Panc1 (cell line): Measurements from ENCODE around the gene DUSP3. TPM values are rescaled to one million over a fixed set of nuclear protein-coding genes. Genes with fewer than 3 reads are reported as not detected.

Experiments used
- ATAC-seq: fragments of 200-7000 bp; cut with Tn5 transposase; 2 replicates; pipeline ENCODE4 v1.9.1; 2020; ENCODE audit warnings: mild to moderate bottlenecking, moderate library complexity
- BruUV-seq: library from RNA; stranded (reverse); fragments of 400-500 nt; replicated peaks from 2 replicates; lab custom pipeline; 2021; lab: Mats Ljungman, UMichigan
- CTCF ChIA-PET: fragments of 300-600 bp; sonication (Branson Sonifier 250); formaldehyde crosslinking; loops from one replicate; lab custom pipeline; 2022; ENCODE audit warnings: antibody characterized with exemption; lab: Charles Lee
- POLR2A ChIA-PET: fragments of 300-600 bp; sonication (Branson Sonifier 250); formaldehyde crosslinking; loops from one replicate; lab custom pipeline; 2022; ENCODE audit warnings: antibody characterized with exemption; lab: Charles Lee
- DNase-seq: peaks from one replicate; pipeline ENCODE4 v3.0.0-alpha.2; 2010; ENCODE audit warnings: low read depth, low spot score
- H3K27ac ChIP-seq: 2 replicates; pipeline ENCODE4 v1.5.1; 2011; ENCODE audit warnings: mild to moderate bottlenecking, low read length, inconsistent platforms
- H3K27me3 ChIP-seq: fragments of 200-500 bp; sonication (Bioruptor generic); 2 replicates; pipeline ENCODE4 v1.6.0; 2014; ENCODE audit warnings: low read length, inconsistent platforms; ENCODE audit not compliant: control insufficient read depth, insufficient read depth
- H3K36me3 ChIP-seq: fragments of 200-500 bp; sonication (Bioruptor generic); 2 replicates; pipeline ENCODE4 v1.5.1; 2014; ENCODE audit warnings: inconsistent platforms, mild to moderate bottlenecking, low read length, moderate library complexity; ENCODE audit not compliant: control insufficient read depth, insufficient read depth
- H3K4me1 ChIP-seq: 2 replicates; pipeline ENCODE4 v1.5.1; 2011; ENCODE audit warnings: inconsistent platforms, mild to moderate bottlenecking, low read length, moderate library complexity; ENCODE audit not compliant: control insufficient read depth, insufficient read depth
- H3K4me3 ChIP-seq, 2 experiments: 2 replicates each; pipeline ENCODE4 v1.5.1; 2011 to 2012; ENCODE audit warnings: low read depth in 2 of 2, low read length in 2 of 2, mild to moderate bottlenecking in 2 of 2, inconsistent platforms in 1 of 2, moderate library complexity in 1 of 2
- H3K9me3 ChIP-seq: fragments of 200-500 bp; sonication (Bioruptor generic); 2 replicates; pipeline ENCODE4 v1.5.1; 2014; ENCODE audit warnings: low read depth, mild to moderate bottlenecking, inconsistent platforms, low read length, moderate library complexity; ENCODE audit not compliant: control insufficient read depth, insufficient read depth
- CTCF ChIP-seq: fragments of 450-650 bp; IDR thresholded peaks from 2 replicates; pipeline ENCODE4 v1.5.1; 2017; ENCODE audit warnings: mild to moderate bottlenecking
- POLR2AphosphoS5 ChIP-seq: IDR thresholded peaks from 2 replicates; pipeline ENCODE4 v1.6.1; 2012; ENCODE audit warnings: mild to moderate bottlenecking, low read depth, low read length, moderate library complexity
- REST ChIP-seq, 2 experiments: IDR thresholded peaks; 2 replicates each; pipeline ENCODE4 v1.6.1; 2011 to 2012; ENCODE audit warnings: low read depth in 2 of 2, control low read depth in 1 of 2, low read length in 1 of 2, mild to moderate bottlenecking in 1 of 2, moderate library complexity in 1 of 2; ENCODE audit not compliant: insufficient read depth in 1 of 2
- SIN3A ChIP-seq: IDR thresholded peaks from 2 replicates; pipeline ENCODE4 v1.6.1; 2012; ENCODE audit warnings: low read depth, mild to moderate bottlenecking, low read length, moderate library complexity, borderline replicate concordance; ENCODE audit not compliant: insufficient read depth
- TCF7L2 ChIP-seq: IDR thresholded peaks from 2 replicates; pipeline ENCODE4 v1.6.1; 2011; ENCODE audit warnings: mild to moderate bottlenecking, low read depth, low read length, inconsistent platforms
- in situ Hi-C: cut with HindIII; loops from 2 replicates; pipeline ENCODE4 v1.10.0; 2016; ENCODE audit warnings: low sequenced_read_pairs, low pct_unique_long_range_greater_than_20kb
- intact Hi-C: fragments of 100-400 bp; cut with micrococcal nuclease; formaldehyde crosslinking; loops from one replicate; pipeline ENCODE4 v1.10.0; 2022; ENCODE audit not compliant: unreplicated experiment
- total RNA-seq: library from RNA; stranded (reverse); gene quantifications from one replicate; pipeline ENCODE4 v1.2.1, GENCODE V29; 2021; ENCODE audit not compliant: unreplicated experiment

The DUSP3 gene
- total RNA-seq, 1 experiment from 2014 or later, result 41.6 TPM

- POLR2A ChIA-PET, result no interaction called here
- Histone ChIP-seq H3K4me1 (peaks cover 5% of the 10 kb centered on the region; the same call in 1 of the 2 replicates), H3K4me3 (no peak overlapping the region), H3K27me3 (no peaks in the 10 kb centered on the region), H3K9me3 (no peaks in the 10 kb centered on the region), H3K36me3 (no peaks in the 10 kb centered on the region), H3K27ac (no peak overlapping the region)
- CTCF ChIA-PET, result no interaction called here
- intact Hi-C loops (no loop called here), in situ Hi-C loops (no loop called here)
- DNase-seq (no peak), ATAC-seq (no peak)
- BruUV-seq, result no TSS peak
- TF ChIP-seq REST (IDR thresholded peaks at IDR 0.05; ENCODE audit: insufficient read depth in 1 of 2, low read depth in 2 of 2, low read length in 1 of 2), result no peak
These were observed 5.7 kb downstream of the DUSP3 start for GRCh38 chr17:43772877-43773648.

- H3K36me3 ChIP-seq, result no peaks in the 10 kb centered on the region
- DNase-seq (no peak), ATAC-seq (no peak)
- CTCF ChIA-PET, result no interaction called here
- intact Hi-C loops (no loop called here), in situ Hi-C loops (no loop called here)
- no peaks in the 10 kb centered on the region for H3K27me3 ChIP-seq
- BruUV-seq, result no TSS peak
- H3K27ac ChIP-seq, result no peak overlapping the region
- TF ChIP-seq TCF7L2 (no peak), POLR2AphosphoS5 (no peak), CTCF (no peak), REST (IDR thresholded peaks at IDR 0.05; ENCODE audit: insufficient read depth in 1 of 2, low read depth in 2 of 2, low read length in 1 of 2) (no peak), SIN3A (no peak)
- H3K4me1 ChIP-seq, result no peaks in the 10 kb centered on the region
- POLR2A ChIA-PET, result interaction anchor here (0.6 kb wide), 1 partner anchor 73 kb away, joined by 3 read pairs; no protein-coding TSS in a partner anchor
- H3K9me3 ChIP-seq, result no peaks in the 10 kb centered on the region
- no peak overlapping the region for H3K4me3 ChIP-seq
These were observed 7.3 kb downstream of the DUSP3 start for GRCh38 chr17:43771463-43771862.
